HepG2 (cell line): ENCODE measurements around the gene INPP5E. TPM values are rescaled to one million over a fixed set of nuclear protein-coding genes. Genes with fewer than 3 reads are reported as not detected.
A peak's percentile ranks its signal among the peaks of the same experiment; 100 is the strongest.

Source experiments
- ATAC-seq: fragments of 200-7000 bp; cut with Tn5 transposase; 3 replicates; pipeline ENCODE4 v1.9.1; 2020; ENCODE audit warnings: mild to moderate bottlenecking, moderate library complexity
- BruUV-seq: library from RNA; stranded (reverse); fragments of 400-500 nt; replicated peaks from 2 replicates; lab custom pipeline; 2021; lab: Mats Ljungman, UMichigan
- CTCF ChIA-PET: fragments of 300-600 bp; formaldehyde crosslinking; extraction: SDS; loops from one replicate; lab custom pipeline; 2021; ENCODE audit warnings: low total read pairs, inconsistent platforms, low intra/inter-chr PET ratio; lab: Yijun Ruan, JAX
- POLR2A ChIA-PET: fragments of 350-600 bp; sonication (Branson Sonifier 250); formaldehyde crosslinking; loops from one replicate; lab custom pipeline; 2020; ENCODE audit warnings: antibody characterized with exemption, inconsistent platforms; lab: Yijun Ruan, JAX
- DNase-seq: peaks from one replicate; pipeline ENCODE4 v3.0.0-alpha.2; 2015; ENCODE audit warnings: low spot score
- FAIRE-seq: peaks from 3 replicates; lab custom pipeline; 2011; peaks lifted over from hg19 to GRCh38; lab: Jason Lieb, UNC
- H2AFZ ChIP-seq: one replicate; pipeline ENCODE4 v1.6.1; 2011; ENCODE audit warnings: low read length, inconsistent platforms
- H3K27ac ChIP-seq: fragments of 300-600 bp; 3 replicates; pipeline ENCODE4 v1.8.0; 2011; ENCODE audit warnings: mixed run types, mild to moderate bottlenecking, mixed read lengths, low read length, inconsistent platforms; ENCODE audit not compliant: insufficient read depth; ENCODE audit errors: extremely low read length
- H3K27me3 ChIP-seq, 2 experiments: fragments of 200-600 bp in 1 of 2; 2 replicates in 1 of 2; 3 replicates in 1 of 2; pipeline versions ENCODE4 v1.6.0 to v1.8.0; 2011; ENCODE audit warnings: low read length in 2 of 2, mild to moderate bottlenecking in 2 of 2, moderate library complexity in 2 of 2, inconsistent platforms in 1 of 2; ENCODE audit not compliant: insufficient read depth in 2 of 2, control insufficient read depth in 1 of 2
- H3K36me3 ChIP-seq, 2 experiments: fragments of 200-600 bp in 1 of 2; replicated peaks in 1 of 2; 2 replicates in 1 of 2; 3 replicates in 1 of 2; pipeline versions ENCODE4 v1.5.1 to v1.8.0; 2011; ENCODE audit warnings: low read length in 2 of 2, inconsistent platforms in 1 of 2; ENCODE audit not compliant: insufficient read depth in 2 of 2, control insufficient read depth in 1 of 2
- H3K4me1 ChIP-seq: 2 replicates; pipeline ENCODE4 v1.5.1; 2012; ENCODE audit warnings: low read length, inconsistent platforms; ENCODE audit not compliant: insufficient read depth
- H3K4me2 ChIP-seq: 2 replicates; pipeline ENCODE4 v1.6.0; 2011; ENCODE audit warnings: low read depth, low read length, inconsistent platforms
- H3K4me3 ChIP-seq, 3 experiments: fragments of 200-600 bp in 1 of 3; sonication (generic), shearing (Covaris generic) in 1 of 3; replicated peaks in 1 of 3; 2 replicates each; pipeline ENCODE4 v1.5.1; 2011 to 2016; ENCODE audit warnings: low read length in 3 of 3, inconsistent platforms in 2 of 3, low read depth in 2 of 3, mild to moderate bottlenecking in 2 of 3, control low read depth in 1 of 3, mixed read lengths in 1 of 3; ENCODE audit not compliant: insufficient read depth in 1 of 3
- H3K79me2 ChIP-seq: one replicate; pipeline ENCODE4 v1.6.1; 2011; ENCODE audit warnings: low read length, inconsistent platforms; ENCODE audit not compliant: insufficient read depth
- H3K9ac ChIP-seq: 2 replicates; pipeline ENCODE4 v1.6.0; 2011; ENCODE audit warnings: mild to moderate bottlenecking, low read depth, low read length, inconsistent platforms; ENCODE audit not compliant: insufficient read depth
- H3K9me3 ChIP-seq: 2 replicates; pipeline ENCODE4 v1.5.1; 2012; ENCODE audit warnings: mild to moderate bottlenecking, low read length
- H4K20me1 ChIP-seq: 2 replicates; pipeline ENCODE4 v1.6.0; 2011; ENCODE audit warnings: inconsistent platforms, mild to moderate bottlenecking, low read length, moderate library complexity; ENCODE audit not compliant: insufficient read depth
- AGO2 ChIP-seq: fragments of 200-400 bp; formaldehyde crosslinking; optimal IDR thresholded peaks from 2 replicates; pipeline ENCODE3; 2017; ENCODE audit warnings: mild to moderate bottlenecking, low read depth, low read length, moderate library complexity
- MAFF ChIP-seq: IDR thresholded peaks from 2 replicates; pipeline ENCODE4 v1.6.1; 2011; ENCODE audit warnings: low read depth, low read length, improper control_type of control experiment
- PHF5A ChIP-seq: IDR thresholded peaks from one replicate; pipeline ENCODE4 v1.6.1; 2018; ENCODE audit warnings: low read depth, missing genetic modification reagents; ENCODE audit not compliant: unreplicated experiment
- ZNF512B ChIP-seq: sonication (generic); formaldehyde crosslinking; IDR thresholded peaks from 2 replicates; pipeline ENCODE4 v1.5.1; 2020; ENCODE audit warnings: missing genetic modification reagents, mild to moderate bottlenecking, borderline replicate concordance
- WGBS: methylation state at CpG from one replicate; pipeline ENCODE4 v1.1.6; 2017; ENCODE audit warnings: low lambda C conversion rate; 5-methylcytosine and 5-hydroxymethylcytosine counted together
- in situ Hi-C: cut with HindIII; loops from 2 replicates; pipeline ENCODE4 v1.10.0; 2017; ENCODE audit warnings: low pct_unique_long_range_greater_than_20kb; ENCODE audit not compliant: extremely low pct_ligation_motif_present
- intact Hi-C: fragments of 100-400 bp; cut with micrococcal nuclease; formaldehyde crosslinking; loops from one replicate; pipeline ENCODE4 v1.10.0; 2022; ENCODE audit not compliant: unreplicated experiment
- polyA plus RNA-seq, 8 experiments: library from polyadenylated mRNA; depleted of rRNA in 3 of 8; stranded (reverse) in 7 of 8; unstranded in 1 of 8; fragments of >200 nt; fragmentation: Illumina TruSeq in 4 of 8; extraction: Trizol in 4 of 8; gene quantifications; 2 replicates each; pipeline versions ENCODE4 v1.2.1 to v1.2.3, GENCODE V29; 2011 to 2016; ENCODE audit warnings: low read depth in 4 of 8, missing spikeins in 1 of 8, mixed read lengths in 1 of 8; ENCODE audit not compliant: insufficient read depth in 1 of 8
- total RNA-seq, 5 experiments: library from RNA; depleted of rRNA; stranded (reverse); fragments of >200 nt; fragmentation: Illumina TruSeq; extraction: Trizol; gene quantifications; 2 replicates each; pipeline ENCODE4 v1.2.3, GENCODE V29; 2016; ENCODE audit warnings: low read depth in 1 of 5
- TF ChIP-seq, protein P1 (sequence below): sonication (generic); formaldehyde crosslinking; IDR thresholded peaks from 2 replicates; pipeline ENCODE4 v1.4.0; 2020; ENCODE audit warnings: missing genetic modification reagents
- TF ChIP-seq, protein P2 (sequence below): sonication (generic); formaldehyde crosslinking; IDR thresholded peaks from 2 replicates; pipeline ENCODE4 v1.9.0; 2022; ENCODE audit warnings: missing genetic modification reagents, mild to moderate bottlenecking, borderline replicate concordance

Gene INPP5E
- total and polyA plus RNA-seq, 2 of the 13 experiments (the other 11 are each of a cell fraction or from before 2014, with no cell fraction given), result 5.5 TPM

GRCh38 chr9:136401173-136401922, 38.3 kb downstream of the INPP5E start:
- no peaks in the 10 kb centered on the region for H3K9me3 ChIP-seq
- peaks cover 15 to 32% of the 10 kb centered on the region in 2 experiments; a peak in 4 of 5 replicates for H3K36me3 ChIP-seq
- in situ Hi-C loops (no loop called here), intact Hi-C loops (no loop called here)
- WGBS, result 92% methylated on average over 16 of the region's 18 CpGs
- no peaks in the 10 kb centered on the region for H4K20me1 ChIP-seq
- BruUV-seq, result no TSS peak
- no peak for FAIRE-seq
- H3K4me3 ChIP-seq, result no peak overlapping the region
- POLR2A ChIA-PET, result interaction anchor here (1.2 to 1.6 kb wide), 5 partner anchors 8 to 90 kb away, joined by 3 to 6 read pairs (median 5); partner anchors contain the start of gene DNLZ
- ATAC-seq, result no peak
- H3K9ac ChIP-seq, result no peak overlapping the region
- no peak overlapping the region for H2AFZ ChIP-seq
- no peak for TF ChIP-seq MAFF
- TF ChIP-seq, protein P1, sequence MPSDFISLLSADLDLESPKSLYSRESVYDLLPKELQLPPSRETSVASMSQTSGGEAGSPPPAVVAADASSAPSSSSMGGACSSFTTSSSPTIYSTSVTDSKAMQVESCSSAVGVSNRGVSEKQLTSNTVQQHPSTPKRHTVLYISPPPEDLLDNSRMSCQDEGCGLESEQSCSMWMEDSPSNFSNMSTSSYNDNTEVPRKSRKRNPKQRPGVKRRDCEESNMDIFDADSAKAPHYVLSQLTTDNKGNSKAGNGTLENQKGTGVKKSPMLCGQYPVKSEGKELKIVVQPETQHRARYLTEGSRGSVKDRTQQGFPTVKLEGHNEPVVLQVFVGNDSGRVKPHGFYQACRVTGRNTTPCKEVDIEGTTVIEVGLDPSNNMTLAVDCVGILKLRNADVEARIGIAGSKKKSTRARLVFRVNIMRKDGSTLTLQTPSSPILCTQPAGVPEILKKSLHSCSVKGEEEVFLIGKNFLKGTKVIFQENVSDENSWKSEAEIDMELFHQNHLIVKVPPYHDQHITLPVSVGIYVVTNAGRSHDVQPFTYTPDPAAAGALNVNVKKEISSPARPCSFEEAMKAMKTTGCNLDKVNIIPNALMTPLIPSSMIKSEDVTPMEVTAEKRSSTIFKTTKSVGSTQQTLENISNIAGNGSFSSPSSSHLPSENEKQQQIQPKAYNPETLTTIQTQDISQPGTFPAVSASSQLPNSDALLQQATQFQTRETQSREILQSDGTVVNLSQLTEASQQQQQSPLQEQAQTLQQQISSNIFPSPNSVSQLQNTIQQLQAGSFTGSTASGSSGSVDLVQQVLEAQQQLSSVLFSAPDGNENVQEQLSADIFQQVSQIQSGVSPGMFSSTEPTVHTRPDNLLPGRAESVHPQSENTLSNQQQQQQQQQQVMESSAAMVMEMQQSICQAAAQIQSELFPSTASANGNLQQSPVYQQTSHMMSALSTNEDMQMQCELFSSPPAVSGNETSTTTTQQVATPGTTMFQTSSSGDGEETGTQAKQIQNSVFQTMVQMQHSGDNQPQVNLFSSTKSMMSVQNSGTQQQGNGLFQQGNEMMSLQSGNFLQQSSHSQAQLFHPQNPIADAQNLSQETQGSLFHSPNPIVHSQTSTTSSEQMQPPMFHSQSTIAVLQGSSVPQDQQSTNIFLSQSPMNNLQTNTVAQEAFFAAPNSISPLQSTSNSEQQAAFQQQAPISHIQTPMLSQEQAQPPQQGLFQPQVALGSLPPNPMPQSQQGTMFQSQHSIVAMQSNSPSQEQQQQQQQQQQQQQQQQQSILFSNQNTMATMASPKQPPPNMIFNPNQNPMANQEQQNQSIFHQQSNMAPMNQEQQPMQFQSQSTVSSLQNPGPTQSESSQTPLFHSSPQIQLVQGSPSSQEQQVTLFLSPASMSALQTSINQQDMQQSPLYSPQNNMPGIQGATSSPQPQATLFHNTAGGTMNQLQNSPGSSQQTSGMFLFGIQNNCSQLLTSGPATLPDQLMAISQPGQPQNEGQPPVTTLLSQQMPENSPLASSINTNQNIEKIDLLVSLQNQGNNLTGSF (CRISPR knock-in tag), result no peak
- no peak for TF ChIP-seq ZNF512B (CRISPR knock-in tag)
- TF ChIP-seq, protein P2, sequence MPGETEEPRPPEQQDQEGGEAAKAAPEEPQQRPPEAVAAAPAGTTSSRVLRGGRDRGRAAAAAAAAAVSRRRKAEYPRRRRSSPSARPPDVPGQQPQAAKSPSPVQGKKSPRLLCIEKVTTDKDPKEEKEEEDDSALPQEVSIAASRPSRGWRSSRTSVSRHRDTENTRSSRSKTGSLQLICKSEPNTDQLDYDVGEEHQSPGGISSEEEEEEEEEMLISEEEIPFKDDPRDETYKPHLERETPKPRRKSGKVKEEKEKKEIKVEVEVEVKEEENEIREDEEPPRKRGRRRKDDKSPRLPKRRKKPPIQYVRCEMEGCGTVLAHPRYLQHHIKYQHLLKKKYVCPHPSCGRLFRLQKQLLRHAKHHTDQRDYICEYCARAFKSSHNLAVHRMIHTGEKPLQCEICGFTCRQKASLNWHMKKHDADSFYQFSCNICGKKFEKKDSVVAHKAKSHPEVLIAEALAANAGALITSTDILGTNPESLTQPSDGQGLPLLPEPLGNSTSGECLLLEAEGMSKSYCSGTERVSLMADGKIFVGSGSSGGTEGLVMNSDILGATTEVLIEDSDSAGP, result 0 out of 2 replicates have a peak, but pooled peaks have one; percentile 0
- TF ChIP-seq PHF5A (CRISPR knock-in tag), result no peak
- peak; percentile 77 for TF ChIP-seq AGO2
- no peak for DNase-seq
- H3K27me3 ChIP-seq, result no peaks in the 10 kb centered on the region
- H3K27ac ChIP-seq, result no peak overlapping the region
- CTCF ChIA-PET, result interaction anchor here (2.0 kb wide), 1 partner anchor 62 kb away, joined by 12 read pairs; no protein-coding TSS in a partner anchor
- no peak overlapping the region for H3K4me2 ChIP-seq
- H3K4me1 ChIP-seq, result peaks cover 20% of the 10 kb centered on the region
- H3K79me2 ChIP-seq, result peaks cover 21% of the 10 kb centered on the region
